Measurements from ENCODE around the gene GGT1.

GRCh38 chr22:24578355-24579257 lies 24.4 kb upstream of the GGT1 start:
- TF ChIP-seq ZNF274 (IDR thresholded peaks at IDR 0.05; ENCODE audit: low read depth, low read length) (no peak), CTCF (IDR thresholded peaks at IDR 0.05 in 2 of 3, conservative IDR thresholded peaks at IDR 0.05 in 1 of 3; ENCODE audit: borderline replicate concordance in 1 of 3, insufficient read depth in 1 of 3, low read depth in 2 of 3, low read length in 2 of 3) (no peak), POLR2AphosphoS5 (IDR thresholded peaks at IDR 0.05; ENCODE audit: low read depth, low read length) (no peak), POLR2A (IDR thresholded peaks at IDR 0.05; ENCODE audit: borderline replicate concordance, extremely low read depth, insufficient read depth, insufficient read length) (no peak), REST (IDR thresholded peaks at IDR 0.05; ENCODE audit: low read depth) (no peak), SRF (IDR thresholded peaks at IDR 0.05; ENCODE audit: low read depth) (no peak), YY1 (IDR thresholded peaks at IDR 0.05; ENCODE audit: extremely low read depth, insufficient replicate concordance, low read depth, low read length) (no peak), JUND (IDR thresholded peaks at IDR 0.05) (no peak), CEBPB (IDR thresholded peaks at IDR 0.05; ENCODE audit: low read depth) (no peak), EZH2 (IDR thresholded peaks at IDR 0.05) (no peak), EGR1 (IDR thresholded peaks at IDR 0.05; ENCODE audit: low read depth) (no peak), MAX (IDR thresholded peaks at IDR 0.05) (no peak), SIN3A (IDR thresholded peaks at IDR 0.05; ENCODE audit: low read depth) (no peak), SP1 (IDR thresholded peaks at IDR 0.05; ENCODE audit: low read depth) (no peak)
